Neural crest cell (in vitro differentiated cells): ENCODE measurements around the gene RAB6A. TPM values are rescaled to one million over a fixed set of nuclear protein-coding genes. Genes with fewer than 3 reads are reported as not detected.

Experiments used
- DNase-seq: peaks from one replicate; pipeline ENCODE4 v3.0.0; 2021; ENCODE audit warnings: low read depth, mixed read lengths, low spot score
- H3K27ac Mint-ChIP-seq: one replicate; pipeline ENCODE4 v1.8.0; 2021; ENCODE audit warnings: mild to moderate bottlenecking, mixed read lengths; ENCODE audit not compliant: unreplicated experiment
- H3K27me3 Mint-ChIP-seq: 2 replicates; pipeline ENCODE4 v1.8.0; 2021; ENCODE audit warnings: low read depth, mild to moderate bottlenecking, mixed read lengths
- H3K36me3 Mint-ChIP-seq: 2 replicates; pipeline ENCODE4 v1.8.0; 2021; ENCODE audit warnings: low read depth, mild to moderate bottlenecking, mixed read lengths
- H3K4me1 Mint-ChIP-seq: 2 replicates; pipeline ENCODE4 v1.8.0; 2021; ENCODE audit warnings: mixed read lengths
- H3K4me3 Mint-ChIP-seq: one replicate; pipeline ENCODE4 v1.8.0; 2021; ENCODE audit warnings: mild to moderate bottlenecking, mixed read lengths
- H3K9me3 Mint-ChIP-seq: 2 replicates; pipeline ENCODE4 v1.8.0; 2021; ENCODE audit warnings: mixed read lengths
- total RNA-seq: library from RNA; stranded (reverse); gene quantifications from 2 replicates; pipeline ENCODE4 v1.2.1, GENCODE V29; 2021
- TF ChIP-seq, protein P1 (sequence below): fragments of 200-600 bp; sonication (generic); conservative IDR thresholded peaks from 2 replicates; pipeline ENCODE4 v1.5.0; 2021; ENCODE audit warnings: antibody characterized with exemption, mild to moderate bottlenecking

The RAB6A gene
- total RNA-seq, 1 donor from 2014 or later, result 85.9 TPM

GRCh38 chr11:73652046-73652730, 108.7 kb downstream of the RAB6A start:
- no peaks in the 10 kb centered on the region for H3K36me3 Mint-ChIP-seq
- H3K4me1 Mint-ChIP-seq, result peaks cover 92% of the 10 kb centered on the region
- peak overlapping the region; percentile 82 for H3K4me3 Mint-ChIP-seq
- H3K27me3 Mint-ChIP-seq, result peaks cover 7% of the 10 kb centered on the region
- TF ChIP-seq, protein P1, sequence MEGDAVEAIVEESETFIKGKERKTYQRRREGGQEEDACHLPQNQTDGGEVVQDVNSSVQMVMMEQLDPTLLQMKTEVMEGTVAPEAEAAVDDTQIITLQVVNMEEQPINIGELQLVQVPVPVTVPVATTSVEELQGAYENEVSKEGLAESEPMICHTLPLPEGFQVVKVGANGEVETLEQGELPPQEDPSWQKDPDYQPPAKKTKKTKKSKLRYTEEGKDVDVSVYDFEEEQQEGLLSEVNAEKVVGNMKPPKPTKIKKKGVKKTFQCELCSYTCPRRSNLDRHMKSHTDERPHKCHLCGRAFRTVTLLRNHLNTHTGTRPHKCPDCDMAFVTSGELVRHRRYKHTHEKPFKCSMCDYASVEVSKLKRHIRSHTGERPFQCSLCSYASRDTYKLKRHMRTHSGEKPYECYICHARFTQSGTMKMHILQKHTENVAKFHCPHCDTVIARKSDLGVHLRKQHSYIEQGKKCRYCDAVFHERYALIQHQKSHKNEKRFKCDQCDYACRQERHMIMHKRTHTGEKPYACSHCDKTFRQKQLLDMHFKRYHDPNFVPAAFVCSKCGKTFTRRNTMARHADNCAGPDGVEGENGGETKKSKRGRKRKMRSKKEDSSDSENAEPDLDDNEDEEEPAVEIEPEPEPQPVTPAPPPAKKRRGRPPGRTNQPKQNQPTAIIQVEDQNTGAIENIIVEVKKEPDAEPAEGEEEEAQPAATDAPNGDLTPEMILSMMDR, result no peak
- peak; percentile 74 for DNase-seq
- H3K9me3 Mint-ChIP-seq, result no peaks in the 10 kb centered on the region
- H3K27ac Mint-ChIP-seq, result peak overlapping the region; percentile 99

DNA sequence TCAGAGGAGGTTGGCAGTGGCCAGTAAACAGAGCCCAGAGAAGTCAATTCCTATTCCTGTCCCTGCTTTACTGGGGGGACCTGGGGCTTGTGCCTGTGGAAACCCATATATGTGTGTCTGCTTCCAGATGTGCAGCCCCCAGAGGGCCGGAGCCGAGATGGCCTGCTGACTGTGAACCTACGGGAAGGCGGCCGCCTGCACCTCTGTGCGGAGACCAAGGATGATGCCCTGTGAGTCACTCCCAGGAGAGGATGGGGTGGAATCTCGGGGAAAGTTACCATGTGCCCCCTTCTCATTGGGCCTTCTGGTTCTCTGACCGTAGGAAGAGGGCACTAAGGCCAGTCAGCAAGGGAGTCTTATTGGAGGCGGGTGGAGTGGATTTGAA, 109.2 kb downstream of the RAB6A start:
- Mint-ChIP-seq H3K36me3 (no peaks in the 10 kb centered on the region), H3K4me1 (peaks cover 97% of the 10 kb centered on the region), H3K9me3 (no peaks in the 10 kb centered on the region), H3K4me3 (peak overlapping the region; percentile 82), H3K27ac (peak overlapping the region; percentile 87), H3K27me3 (peaks cover 7% of the 10 kb centered on the region)
- DNase-seq, result no peak
- TF ChIP-seq, protein P1, result no peak

- peaks cover 7% of the 10 kb centered on the region for H3K27me3 Mint-ChIP-seq
- H3K27ac Mint-ChIP-seq, result peak overlapping the region; percentile 87
- peaks cover 100% of the 10 kb centered on the region for H3K4me1 Mint-ChIP-seq
- H3K36me3 Mint-ChIP-seq, result no peaks in the 10 kb centered on the region
- no peaks in the 10 kb centered on the region for H3K9me3 Mint-ChIP-seq
- DNase-seq, result no peak
- no peak overlapping the region for H3K4me3 Mint-ChIP-seq
- TF ChIP-seq, protein P1, result no peak
Measured at GRCh38 chr11:73651252-73651651, 109.6 kb downstream of the RAB6A start.

DNA sequence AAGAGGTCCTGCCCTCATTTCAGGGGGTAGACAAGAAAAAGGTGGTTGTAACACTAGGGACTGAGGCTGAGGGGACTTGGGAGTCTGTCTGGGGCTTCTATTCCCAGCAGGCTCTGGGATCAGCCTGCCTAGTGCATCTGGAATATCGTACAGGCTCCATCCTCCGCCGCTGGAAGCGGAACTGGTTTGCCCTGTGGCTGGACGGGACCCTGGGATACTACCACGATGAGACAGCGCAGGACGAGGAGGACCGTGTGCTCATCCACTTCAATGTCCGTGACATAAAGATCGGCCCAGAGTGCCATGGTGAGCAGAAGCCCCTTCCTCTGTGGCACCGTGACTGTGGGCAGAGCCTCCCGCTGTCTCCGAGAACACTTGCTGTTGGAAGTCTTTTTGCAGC, 110.5 kb downstream of the RAB6A start:
- no peaks in the 10 kb centered on the region for H3K36me3 Mint-ChIP-seq
- no peak for DNase-seq
- H3K9me3 Mint-ChIP-seq, result no peaks in the 10 kb centered on the region
- H3K27ac Mint-ChIP-seq, result peak overlapping the region; percentile 82
- peak overlapping the region; percentile 69 for H3K4me3 Mint-ChIP-seq
- H3K4me1 Mint-ChIP-seq, result peaks cover 100% of the 10 kb centered on the region
- H3K27me3 Mint-ChIP-seq, result peaks cover 12% of the 10 kb centered on the region
- TF ChIP-seq, protein P1, result no peak

GRCh38 chr11:73649206-73649605, 111.7 kb downstream of the RAB6A start:
- H3K27ac Mint-ChIP-seq, result peak overlapping the region; percentile 96
- no peaks in the 10 kb centered on the region for H3K9me3 Mint-ChIP-seq
- H3K27me3 Mint-ChIP-seq, result peaks cover 6% of the 10 kb centered on the region
- no peak for DNase-seq
- no peaks in the 10 kb centered on the region for H3K36me3 Mint-ChIP-seq
- TF ChIP-seq, protein P1, result no peak
- H3K4me1 Mint-ChIP-seq, result peaks cover 93% of the 10 kb centered on the region
- H3K4me3 Mint-ChIP-seq, result peak overlapping the region; percentile 69
